ENCODE data around the gene PIP5K1B.

PIP5K1B gene

DNA sequence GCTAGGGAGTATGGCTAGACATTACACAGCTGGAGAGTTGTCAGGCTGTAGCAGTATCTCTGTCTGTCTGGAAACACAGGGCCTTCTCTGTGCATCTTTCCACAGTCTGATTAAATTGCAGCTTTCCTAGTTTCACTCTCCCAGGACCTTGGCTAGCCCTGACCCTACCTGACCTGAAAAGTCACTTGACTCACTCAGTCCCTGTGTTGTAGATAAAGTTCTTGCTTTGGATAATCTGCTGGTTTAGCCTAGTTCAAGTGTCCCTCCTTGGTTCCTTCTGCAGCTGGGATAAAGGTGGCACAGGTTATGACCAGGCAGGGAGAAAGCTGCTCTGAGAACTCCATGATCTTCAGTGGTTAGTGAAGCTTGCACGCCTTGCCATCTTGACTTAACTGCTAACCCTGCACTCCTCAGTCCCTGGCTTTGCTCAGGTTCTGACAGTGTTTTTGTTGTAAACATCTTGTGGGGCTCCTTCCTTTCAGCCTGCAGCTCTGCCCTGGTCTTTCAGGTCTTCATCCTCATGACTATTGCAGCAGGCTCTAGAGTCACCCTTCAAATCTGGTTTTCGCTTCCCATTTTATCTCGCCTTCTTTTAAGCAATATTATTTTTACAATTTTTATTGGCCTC is 101.0 kb downstream of the PIP5K1B start:
- no peak for TF ChIP-seq FOXM1 (IDR thresholded peaks at IDR 0.05; ENCODE audit: borderline replicate concordance, low read depth)
- TF ChIP-seq YY1 (IDR thresholded peaks at IDR 0.05; ENCODE audit: low read depth): no peak
- no peak for TF ChIP-seq TEAD4 (IDR thresholded peaks at IDR 0.05)
- no peak for TF ChIP-seq CEBPB (IDR thresholded peaks at IDR 0.05)
- TF ChIP-seq ZBTB7A (IDR thresholded peaks at IDR 0.05; ENCODE audit: low read depth): no peak
- no peak for TF ChIP-seq TCF12 (IDR thresholded peaks at IDR 0.05; ENCODE audit: low read depth)
- TF ChIP-seq USF1 (IDR thresholded peaks at IDR 0.05): no peak
- TF ChIP-seq RAD21 (IDR thresholded peaks at IDR 0.05; ENCODE audit: low read depth): no peak
- TF ChIP-seq EP300 (IDR thresholded peaks at IDR 0.05; ENCODE audit: borderline replicate concordance): no peak
- no peak for TF ChIP-seq NFIC (IDR thresholded peaks at IDR 0.05)
- TF ChIP-seq, protein P1, sequence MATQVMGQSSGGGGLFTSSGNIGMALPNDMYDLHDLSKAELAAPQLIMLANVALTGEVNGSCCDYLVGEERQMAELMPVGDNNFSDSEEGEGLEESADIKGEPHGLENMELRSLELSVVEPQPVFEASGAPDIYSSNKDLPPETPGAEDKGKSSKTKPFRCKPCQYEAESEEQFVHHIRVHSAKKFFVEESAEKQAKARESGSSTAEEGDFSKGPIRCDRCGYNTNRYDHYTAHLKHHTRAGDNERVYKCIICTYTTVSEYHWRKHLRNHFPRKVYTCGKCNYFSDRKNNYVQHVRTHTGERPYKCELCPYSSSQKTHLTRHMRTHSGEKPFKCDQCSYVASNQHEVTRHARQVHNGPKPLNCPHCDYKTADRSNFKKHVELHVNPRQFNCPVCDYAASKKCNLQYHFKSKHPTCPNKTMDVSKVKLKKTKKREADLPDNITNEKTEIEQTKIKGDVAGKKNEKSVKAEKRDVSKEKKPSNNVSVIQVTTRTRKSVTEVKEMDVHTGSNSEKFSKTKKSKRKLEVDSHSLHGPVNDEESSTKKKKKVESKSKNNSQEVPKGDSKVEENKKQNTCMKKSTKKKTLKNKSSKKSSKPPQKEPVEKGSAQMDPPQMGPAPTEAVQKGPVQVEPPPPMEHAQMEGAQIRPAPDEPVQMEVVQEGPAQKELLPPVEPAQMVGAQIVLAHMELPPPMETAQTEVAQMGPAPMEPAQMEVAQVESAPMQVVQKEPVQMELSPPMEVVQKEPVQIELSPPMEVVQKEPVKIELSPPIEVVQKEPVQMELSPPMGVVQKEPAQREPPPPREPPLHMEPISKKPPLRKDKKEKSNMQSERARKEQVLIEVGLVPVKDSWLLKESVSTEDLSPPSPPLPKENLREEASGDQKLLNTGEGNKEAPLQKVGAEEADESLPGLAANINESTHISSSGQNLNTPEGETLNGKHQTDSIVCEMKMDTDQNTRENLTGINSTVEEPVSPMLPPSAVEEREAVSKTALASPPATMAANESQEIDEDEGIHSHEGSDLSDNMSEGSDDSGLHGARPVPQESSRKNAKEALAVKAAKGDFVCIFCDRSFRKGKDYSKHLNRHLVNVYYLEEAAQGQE (IDR thresholded peaks at IDR 0.05; ENCODE audit: low read depth): no peak
- TF ChIP-seq EGR1 (IDR thresholded peaks at IDR 0.05): no peak
- TF ChIP-seq CREB1 (IDR thresholded peaks at IDR 0.05; ENCODE audit: low read depth): no peak
- TF ChIP-seq, protein P2, sequence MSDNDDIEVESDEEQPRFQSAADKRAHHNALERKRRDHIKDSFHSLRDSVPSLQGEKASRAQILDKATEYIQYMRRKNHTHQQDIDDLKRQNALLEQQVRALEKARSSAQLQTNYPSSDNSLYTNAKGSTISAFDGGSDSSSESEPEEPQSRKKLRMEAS (IDR thresholded peaks at IDR 0.05): no peak
- no peak for TF ChIP-seq TAF1 (IDR thresholded peaks at IDR 0.05; ENCODE audit: low read depth)

DNA sequence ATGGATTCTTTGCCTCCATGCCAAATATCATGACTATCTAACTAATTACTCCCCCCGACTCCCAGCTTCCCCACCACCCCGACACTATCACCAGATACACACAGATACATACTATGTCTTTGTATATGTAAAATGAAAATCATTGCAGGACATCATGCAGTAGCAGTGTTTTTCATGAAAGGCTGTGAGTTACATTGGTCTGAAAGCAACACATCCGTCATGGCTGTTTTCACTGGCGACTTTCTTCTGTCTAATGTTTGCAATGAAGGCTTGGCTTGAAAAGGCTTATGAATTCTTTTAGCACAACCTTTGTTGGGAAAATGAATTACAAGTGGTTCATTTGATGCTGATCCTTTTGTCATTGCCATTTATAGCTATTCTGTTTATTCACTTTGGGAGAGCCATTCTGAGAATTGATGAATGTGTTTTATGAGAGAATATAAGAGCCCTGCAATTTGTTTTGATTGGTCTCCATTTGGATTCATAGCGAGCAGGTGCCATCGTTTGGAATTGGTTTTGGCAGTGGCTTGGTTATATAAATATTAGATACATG is 103.4 kb downstream of the PIP5K1B start:
- no peak for TF ChIP-seq EP300 (IDR thresholded peaks at IDR 0.05; ENCODE audit: borderline replicate concordance)
- TF ChIP-seq RAD21 (IDR thresholded peaks at IDR 0.05; ENCODE audit: low read depth): no peak
- no peak for TF ChIP-seq CEBPB (IDR thresholded peaks at IDR 0.05)
- TF ChIP-seq TAF1 (IDR thresholded peaks at IDR 0.05; ENCODE audit: low read depth): no peak
- TF ChIP-seq, protein P1 (IDR thresholded peaks at IDR 0.05; ENCODE audit: low read depth): no peak

DNA sequence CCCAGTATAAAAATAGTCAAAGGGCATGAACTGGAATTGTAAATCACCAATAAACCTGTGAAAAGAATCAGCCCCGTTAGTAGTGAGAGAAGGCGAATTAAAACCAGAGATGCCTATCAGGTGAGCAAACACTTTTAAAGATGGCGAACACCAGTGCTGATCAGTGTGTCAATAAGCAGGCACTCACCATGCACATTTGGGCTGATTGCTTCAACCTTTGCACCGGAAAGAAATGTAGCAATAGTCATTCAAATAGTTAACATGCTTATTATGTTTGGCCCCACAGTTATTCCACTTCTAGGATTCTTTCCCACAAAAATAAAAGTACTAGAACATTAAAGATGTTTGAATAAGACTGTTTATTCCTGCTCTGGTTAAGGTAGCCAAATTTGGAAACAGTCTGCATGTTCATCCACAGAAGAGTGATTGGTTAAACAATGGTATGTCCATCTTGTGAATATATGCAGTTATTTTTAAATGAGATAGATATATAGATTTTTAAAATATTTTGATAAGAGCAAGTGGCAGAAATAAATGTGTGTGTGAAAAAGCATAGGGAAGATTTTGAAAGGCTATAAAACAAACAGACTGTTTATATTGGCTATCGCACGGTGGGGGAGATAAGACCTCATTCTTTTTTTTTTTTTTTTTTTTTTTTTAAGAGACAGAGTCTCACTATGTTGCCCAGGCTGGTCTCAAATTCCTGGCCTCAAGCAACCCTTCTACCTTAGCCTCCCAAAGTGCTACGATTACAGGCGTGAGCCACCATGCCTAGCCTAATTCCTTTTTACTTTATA is 112.2 kb downstream of the PIP5K1B start:
- TF ChIP-seq EP300 (IDR thresholded peaks at IDR 0.05; ENCODE audit: borderline replicate concordance): no peak
- no peak for TF ChIP-seq TAF1 (IDR thresholded peaks at IDR 0.05; ENCODE audit: low read depth)
- TF ChIP-seq, protein P2 (IDR thresholded peaks at IDR 0.05): no peak
- no peak for TF ChIP-seq TCF12 (IDR thresholded peaks at IDR 0.05; ENCODE audit: low read depth)
- TF ChIP-seq CEBPB (IDR thresholded peaks at IDR 0.05): no peak
- TF ChIP-seq YY1 (IDR thresholded peaks at IDR 0.05; ENCODE audit: low read depth): no peak
- TF ChIP-seq ZBTB7A (IDR thresholded peaks at IDR 0.05; ENCODE audit: low read depth): no peak
- no peak for TF ChIP-seq RAD21 (IDR thresholded peaks at IDR 0.05; ENCODE audit: low read depth)
- no peak for TF ChIP-seq NFIC (IDR thresholded peaks at IDR 0.05)
- no peak for TF ChIP-seq EGR1 (IDR thresholded peaks at IDR 0.05)
- TF ChIP-seq CREB1 (IDR thresholded peaks at IDR 0.05; ENCODE audit: low read depth): no peak
- TF ChIP-seq FOXM1 (IDR thresholded peaks at IDR 0.05; ENCODE audit: borderline replicate concordance, low read depth): no peak
- TF ChIP-seq USF1 (IDR thresholded peaks at IDR 0.05): no peak
- no peak for TF ChIP-seq TEAD4 (IDR thresholded peaks at IDR 0.05)
- TF ChIP-seq, protein P1 (IDR thresholded peaks at IDR 0.05; ENCODE audit: low read depth): no peak

GRCh38 chr9:68819065-68819464 is 114.0 kb downstream of the PIP5K1B start:
- TF ChIP-seq FOXM1 (IDR thresholded peaks at IDR 0.05; ENCODE audit: borderline replicate concordance, low read depth): no peak
- no peak for TF ChIP-seq CREB1 (IDR thresholded peaks at IDR 0.05; ENCODE audit: low read depth)
- TF ChIP-seq TCF12 (IDR thresholded peaks at IDR 0.05; ENCODE audit: low read depth): no peak
- TF ChIP-seq, protein P1 (IDR thresholded peaks at IDR 0.05; ENCODE audit: low read depth): no peak
- no peak for TF ChIP-seq EGR1 (IDR thresholded peaks at IDR 0.05)
- no peak for TF ChIP-seq YY1 (IDR thresholded peaks at IDR 0.05; ENCODE audit: low read depth)
- no peak for TF ChIP-seq TAF1 (IDR thresholded peaks at IDR 0.05; ENCODE audit: low read depth)
- TF ChIP-seq RAD21 (IDR thresholded peaks at IDR 0.05; ENCODE audit: low read depth): no peak
- TF ChIP-seq EP300 (IDR thresholded peaks at IDR 0.05; ENCODE audit: borderline replicate concordance): no peak
- TF ChIP-seq TEAD4 (IDR thresholded peaks at IDR 0.05): no peak
- TF ChIP-seq USF1 (IDR thresholded peaks at IDR 0.05): no peak
- TF ChIP-seq CEBPB (IDR thresholded peaks at IDR 0.05): no peak
- TF ChIP-seq, protein P2 (IDR thresholded peaks at IDR 0.05): no peak
- no peak for TF ChIP-seq ZBTB7A (IDR thresholded peaks at IDR 0.05; ENCODE audit: low read depth)
- TF ChIP-seq NFIC (IDR thresholded peaks at IDR 0.05): no peak
